Adrenal gland (tissue), 5 donors: ENCODE measurements around the gene PLK5.

Experiments used
- CTCF ChIP-seq, 6 experiments: fragments of 450-650 bp in 4 of 6; fragments of 200-600 bp in 2 of 6; sonication (generic) in 1 of 6; IDR thresholded peaks; 1 replicate in 5 of 6; 2 replicates in 1 of 6; pipeline versions ENCODE4 v1.5.1 to v1.8.0; 2016 to 2021; ENCODE audit warnings: antibody characterized with exemption in 6 of 6, mild to moderate bottlenecking in 2 of 6, moderate library complexity in 1 of 6
- POLR2A ChIP-seq, 2 donors: fragments of 450-650 bp; IDR thresholded peaks; one replicate each; pipeline ENCODE4 v1.6.1; 2017; ENCODE audit warnings: antibody characterized with exemption in 2 of 2, mild to moderate bottlenecking in 2 of 2, moderate library complexity in 1 of 2
- donor health status: DM: no; HTN: no; CAD: no.

- no peak for TF ChIP-seq POLR2A (IDR thresholded peaks at IDR 0.05)
- TF ChIP-seq CTCF (IDR thresholded peaks at IDR 0.05), result no peak
Measured at GRCh38 chr19:1524972-1525325, 1.1 kb downstream of the PLK5 start.
